GM21447 (cell line): ENCODE results near the gene RAD51B.

Source experiments
- ATAC-seq: cut with Tn5 transposase; IDR thresholded peaks from one replicate; pipeline ENCODE4 v1.9.1; 2021; ENCODE audit not compliant: unreplicated experiment

The RAD51B gene

GRCh38 chr14:68634874-68635595 lies 815.5 kb downstream of the RAD51B start:
- no peak for ATAC-seq

DNA sequence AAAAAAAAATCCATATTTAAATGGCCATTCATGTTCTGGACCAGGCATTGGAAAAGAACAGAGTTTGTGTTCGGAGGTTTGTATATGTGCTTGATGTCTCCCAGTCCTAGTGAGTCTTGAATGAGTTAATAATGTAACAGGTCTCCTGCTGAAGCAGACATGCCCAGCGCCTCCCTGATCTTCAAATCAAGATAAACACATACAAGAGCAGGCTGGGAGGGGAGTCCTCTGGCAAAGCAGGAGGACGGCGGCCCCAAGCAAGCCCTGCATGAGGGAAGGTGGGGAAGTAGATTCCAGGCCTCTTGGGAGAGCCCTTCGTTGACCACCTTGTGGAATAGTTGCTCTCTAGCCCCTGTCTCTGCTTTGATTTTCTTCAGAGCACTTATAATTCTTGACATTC lies 817.0 kb downstream of the RAD51B start:
- ATAC-seq, result no peak

- no peak for ATAC-seq
Observed at GRCh38 chr14:68637106-68638021, 817.8 kb downstream of the RAD51B start.

DNA sequence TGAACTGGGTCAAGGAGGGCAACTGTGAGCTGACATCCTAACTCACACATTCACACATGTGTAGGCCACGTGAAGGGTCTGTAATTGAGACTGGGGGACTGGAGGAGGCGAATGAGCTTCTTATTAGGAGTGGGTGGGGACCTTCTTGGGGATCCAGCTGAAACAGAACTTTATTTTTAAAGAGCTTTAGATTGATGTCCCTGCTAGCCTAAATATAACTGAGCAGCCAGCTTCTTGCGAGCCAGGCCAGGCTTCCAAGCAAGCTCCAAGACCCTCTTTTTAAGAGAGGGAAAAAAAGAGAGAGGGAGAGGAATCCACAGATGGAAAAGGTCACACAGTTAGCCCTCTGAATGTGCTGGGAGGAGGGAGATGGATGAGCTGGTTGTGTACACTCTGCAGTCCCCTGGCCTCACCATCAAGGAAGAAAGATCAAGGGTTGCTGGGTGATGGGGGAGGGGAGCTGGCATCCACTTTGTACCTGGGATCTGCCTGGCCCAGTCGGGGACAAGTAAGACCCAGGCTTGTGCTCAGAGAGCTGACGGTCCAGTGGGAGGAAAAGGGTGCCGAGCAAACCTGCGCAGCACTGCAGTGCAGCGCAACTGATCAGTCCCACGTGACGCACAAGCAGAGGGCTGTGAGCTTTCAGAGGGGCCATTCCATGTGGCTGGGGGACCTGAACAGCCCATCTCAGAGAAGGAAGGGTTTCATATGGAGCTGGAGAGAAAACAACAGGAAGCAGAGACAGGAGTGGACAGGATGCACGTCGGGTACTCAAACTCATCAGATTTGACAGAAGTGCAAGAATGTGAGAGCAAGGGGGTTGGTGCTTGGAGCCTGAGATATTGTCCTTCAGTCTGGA lies 818.8 kb downstream of the RAD51B start:
- no peak for ATAC-seq

DNA sequence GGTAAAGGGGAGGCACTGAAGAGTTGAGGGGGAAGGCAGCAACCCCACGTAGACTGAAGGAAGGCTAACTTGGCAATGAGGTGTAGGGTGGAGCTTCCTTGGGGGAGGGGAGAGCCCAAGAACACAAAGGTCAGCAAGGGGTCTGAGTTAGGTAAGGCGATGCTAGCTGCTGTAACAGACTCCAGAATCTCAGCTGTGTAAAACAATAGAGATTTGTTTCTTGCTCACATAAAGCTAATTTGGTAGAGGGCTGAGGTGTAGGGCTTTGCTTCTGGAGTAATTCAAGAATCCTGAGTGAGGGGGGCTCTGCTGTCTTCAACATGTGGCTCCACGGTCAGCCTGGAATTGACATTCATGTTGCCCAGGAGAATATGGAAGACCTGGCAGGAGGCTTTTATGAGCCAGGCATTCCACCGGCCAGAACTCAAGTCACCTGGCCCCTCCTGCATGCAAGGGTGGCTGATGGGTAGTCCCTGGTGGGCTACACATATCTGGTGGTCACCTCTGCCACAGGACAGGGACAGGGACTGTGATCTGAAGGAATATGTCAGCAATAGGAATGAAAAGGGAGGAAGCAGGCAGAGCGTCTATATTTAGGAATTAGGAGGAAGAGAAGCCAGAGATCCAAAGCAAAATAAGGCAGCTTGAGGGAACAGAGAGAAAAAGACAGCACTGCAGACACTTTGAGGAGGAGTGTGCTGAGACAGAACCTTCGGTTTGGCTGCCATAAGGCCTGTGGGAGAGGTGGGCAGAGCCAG lies 819.6 kb downstream of the RAD51B start:
- ATAC-seq, result no peak

GRCh38 chr14:68639758-68640574 lies 820.4 kb downstream of the RAD51B start:
- ATAC-seq, result no peak

GRCh38 chr14:68643673-68644072 lies 824.1 kb downstream of the RAD51B start:
- ATAC-seq, result no peak

DNA sequence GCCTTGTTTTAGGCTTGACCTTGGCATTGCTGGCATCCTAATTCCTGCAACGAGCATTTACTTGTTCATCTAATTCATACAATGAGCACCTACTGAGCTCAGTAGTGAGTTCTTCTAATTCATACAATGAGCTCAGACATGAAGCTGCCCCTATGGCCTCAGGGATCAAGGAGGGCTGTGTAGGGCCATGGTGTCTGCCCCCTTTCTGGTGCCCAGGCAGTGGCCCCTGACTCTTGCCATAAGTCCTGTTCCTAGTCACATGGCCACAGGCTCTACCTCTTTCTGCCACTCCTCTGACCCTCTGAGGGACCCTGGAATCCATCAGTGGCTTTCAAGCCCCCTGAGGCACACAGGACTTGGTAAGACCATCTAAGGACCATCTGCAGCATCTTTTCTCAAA lies 824.5 kb downstream of the RAD51B start:
- ATAC-seq, result no peak

GRCh38 chr14:68645371-68645770 lies 825.8 kb downstream of the RAD51B start:
- no peak for ATAC-seq

DNA sequence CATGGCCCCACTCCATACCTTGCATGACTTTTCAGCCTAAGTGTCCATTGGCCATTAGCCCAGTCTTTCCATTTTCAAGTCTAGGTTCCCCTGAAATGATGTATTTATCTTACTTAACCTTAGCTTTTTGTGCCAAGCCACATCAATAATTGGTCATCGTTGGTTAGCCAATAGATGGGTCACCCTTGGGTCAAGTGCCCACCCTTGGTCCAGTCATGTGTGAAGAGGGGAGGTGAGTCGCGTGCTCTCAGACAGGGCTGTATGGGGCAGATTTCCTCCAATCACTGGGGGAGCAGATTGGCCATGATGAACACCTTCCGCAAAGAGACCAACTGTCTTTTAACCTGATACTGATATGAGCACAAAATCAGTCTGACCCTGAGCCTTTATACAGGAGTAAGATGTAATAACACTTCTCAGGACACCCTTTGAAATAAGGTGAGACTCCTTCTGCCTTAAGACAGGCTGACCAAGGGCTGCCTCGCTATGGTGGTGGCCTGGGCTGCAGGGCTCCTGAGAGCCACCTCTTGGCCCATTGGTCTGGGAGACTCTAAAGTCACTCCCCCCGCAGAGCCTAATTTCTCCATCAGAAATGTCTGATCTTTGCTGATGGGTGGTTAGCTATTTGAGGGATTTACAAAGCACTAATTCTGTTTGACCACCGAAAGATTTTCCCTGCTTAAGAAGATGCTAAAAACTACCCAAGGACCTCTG lies 830.1 kb downstream of the RAD51B start:
- no peak for ATAC-seq

DNA sequence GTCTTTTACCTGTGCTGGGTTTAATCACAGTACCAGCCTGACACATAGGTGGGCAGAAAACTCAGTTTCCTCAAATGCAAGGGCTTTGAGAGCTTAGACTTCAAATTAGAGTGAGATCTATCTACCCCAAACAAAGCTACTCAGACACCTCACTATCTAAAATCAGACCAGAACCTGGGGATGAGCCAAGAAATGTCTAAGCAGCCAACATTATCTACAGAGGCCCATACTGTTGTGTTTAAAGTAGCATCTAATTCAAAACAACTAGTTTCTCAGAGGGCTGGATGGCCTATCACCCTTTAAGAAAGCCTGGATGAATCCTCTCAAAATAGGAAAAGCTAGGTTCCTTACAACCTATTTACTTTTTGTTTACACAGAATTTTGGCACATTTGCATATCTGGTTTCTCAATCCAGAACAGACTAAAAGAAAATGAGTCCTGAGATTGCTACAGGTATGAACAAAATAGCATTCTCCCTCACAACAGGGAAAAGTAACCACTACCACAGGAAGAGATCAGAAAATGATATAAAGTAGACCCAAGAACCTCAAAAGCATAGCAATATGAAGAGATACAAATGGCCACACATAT lies 830.9 kb downstream of the RAD51B start:
- ATAC-seq, result no peak

GRCh38 chr14:68651075-68651474 lies 831.5 kb downstream of the RAD51B start:
- ATAC-seq, result no peak

GRCh38 chr14:68651652-68652432 lies 832.3 kb downstream of the RAD51B start:
- no peak for ATAC-seq

GRCh38 chr14:68652433-68652690 lies 832.8 kb downstream of the RAD51B start:
- no peak for ATAC-seq

- no peak for ATAC-seq
Observed at GRCh38 chr14:68653108-68653507, 833.5 kb downstream of the RAD51B start.

- ATAC-seq, result no peak
Observed at GRCh38 chr14:68653804-68654203, 834.2 kb downstream of the RAD51B start.

- no peak for ATAC-seq
Observed at GRCh38 chr14:68654471-68654941, 834.9 kb downstream of the RAD51B start.
